Vagina (tissue), 2 donors: ENCODE data around the gene SPAG4.

ENCODE experiments used
- CTCF ChIP-seq, 3 experiments: fragments of 450-650 bp in 2 of 3; fragments of 200-600 bp in 1 of 3; sonication (generic) in 1 of 3; IDR thresholded peaks; one replicate each; pipeline ENCODE4 v1.5.1; 2017 to 2019; ENCODE audit warnings: antibody characterized with exemption in 3 of 3, mild to moderate bottlenecking in 2 of 3, moderate library complexity in 2 of 3
- POLR2A ChIP-seq, 2 donors: fragments of 450-650 bp; IDR thresholded peaks; one replicate each; pipeline ENCODE4 v1.6.1; 2017; ENCODE audit warnings: antibody characterized with exemption in 2 of 2, mild to moderate bottlenecking in 2 of 2, moderate library complexity in 2 of 2
- POLR2AphosphoS5 ChIP-seq, 2 donors: sonication (generic); formaldehyde crosslinking; IDR thresholded peaks; one replicate each; pipeline ENCODE4 v1.9.0; 2017; ENCODE audit warnings: antibody characterized with exemption in 2 of 2, mild to moderate bottlenecking in 2 of 2, low read depth in 1 of 2; ENCODE audit not compliant: insufficient read depth in 1 of 2

GRCh38 chr20:35579196-35579595, 36.4 kb upstream of the SPAG4 start:
- TF ChIP-seq POLR2A (IDR thresholded peaks at IDR 0.05) (no peak), POLR2AphosphoS5 (IDR thresholded peaks at IDR 0.05; ENCODE audit: insufficient read depth in 1 of 2, low read depth in 1 of 2) (no peak), CTCF (IDR thresholded peaks at IDR 0.05) (no peak)
